HG02970 (cell line): ENCODE results near the gene GAD2.

Experiments used
- ATAC-seq: cut with Tn5 transposase; IDR thresholded peaks from one replicate; pipeline ENCODE4 v1.9.1; 2021; ENCODE audit warnings: mild to moderate bottlenecking, moderate library complexity, moderate number of reproducible peaks; ENCODE audit not compliant: unreplicated experiment, low FRiP score

The GAD2 gene

DNA sequence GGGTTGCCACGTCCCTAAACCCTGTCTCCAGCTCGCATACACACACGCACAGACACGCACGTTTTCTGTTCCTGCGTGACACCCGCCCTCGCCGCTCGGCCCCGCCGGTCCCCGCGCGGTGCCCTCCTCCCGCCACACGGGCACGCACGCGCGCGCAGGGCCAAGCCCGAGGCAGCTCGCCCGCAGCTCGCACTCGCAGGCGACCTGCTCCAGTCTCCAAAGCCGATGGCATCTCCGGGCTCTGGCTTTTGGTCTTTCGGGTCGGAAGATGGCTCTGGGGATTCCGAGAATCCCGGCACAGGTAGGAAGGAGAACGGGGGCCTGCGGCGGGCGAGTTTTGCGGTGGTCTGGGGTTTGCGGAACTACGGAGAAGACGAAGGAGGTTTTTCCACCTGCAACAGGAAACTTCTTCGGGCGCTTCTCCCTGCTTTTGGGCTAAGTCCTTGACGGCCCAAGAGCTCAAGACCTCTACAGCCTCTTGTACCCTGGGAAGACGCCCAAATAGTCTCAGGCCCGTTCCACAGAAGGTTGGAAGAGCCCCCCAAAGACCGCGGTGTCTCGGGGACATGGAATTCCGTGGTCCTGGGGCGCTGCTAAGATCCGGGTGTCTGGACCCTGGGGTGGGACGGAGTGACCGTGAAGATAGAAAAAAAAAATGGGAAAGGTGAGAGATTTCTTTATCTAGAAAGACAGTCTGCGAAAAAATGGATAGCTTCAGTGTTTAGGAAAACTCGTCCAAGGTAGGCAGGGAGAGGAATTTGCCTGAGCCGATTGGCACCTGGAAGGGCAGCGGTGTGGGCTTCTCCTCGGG is at the start of gene GAD2:
Gene GAD2 (plus strand): TSS at position 190 of the 811 bp plus-strand sequence. CDS start 36 bp downstream, at position 226.
- ATAC-seq, result no peak

- no peak for ATAC-seq
Observed at GRCh38 chr10:26169466-26169865, 47.1 kb upstream of the GAD2 start.

DNA sequence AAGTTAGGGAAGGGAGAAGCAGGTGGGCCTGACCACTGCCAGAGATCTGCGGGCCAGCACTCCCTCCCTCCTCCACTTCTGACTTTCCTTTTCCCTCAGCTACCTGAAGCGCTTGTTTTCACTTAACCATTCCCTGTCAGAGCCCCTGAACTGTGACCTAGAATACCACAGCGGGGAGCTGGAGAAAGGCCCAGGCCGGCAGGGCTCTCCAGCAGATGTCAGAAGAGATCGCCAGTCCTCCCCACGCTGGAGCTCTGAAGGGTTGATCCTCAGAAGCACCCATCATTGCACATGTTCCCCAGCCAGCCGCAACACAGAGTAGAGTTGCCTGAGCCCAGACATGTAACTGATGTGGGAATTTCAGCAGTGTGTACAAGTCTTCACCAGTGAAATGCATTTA is 44.4 kb upstream of the GAD2 start:
- ATAC-seq, result no peak

DNA sequence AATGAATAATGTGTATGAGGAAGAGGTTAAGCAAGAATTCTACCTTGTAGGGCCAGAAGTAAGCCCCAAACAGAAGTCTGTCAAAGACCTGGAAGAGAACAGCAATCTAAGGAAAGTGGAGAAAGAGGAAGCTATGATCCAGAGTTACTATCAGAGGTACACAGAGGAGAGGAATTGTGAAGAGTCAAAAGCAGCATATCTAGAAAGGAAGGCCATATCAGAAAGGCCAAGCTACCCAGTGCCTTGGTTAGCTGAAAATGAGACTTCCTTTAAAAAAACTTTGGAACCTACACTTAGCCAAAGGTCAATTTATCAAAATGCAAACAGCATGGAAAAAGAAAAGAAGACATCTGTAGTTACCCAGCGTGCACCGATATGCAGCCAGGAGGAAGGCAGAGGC is 42.7 kb upstream of the GAD2 start:
- ATAC-seq, result no peak

- no peak for ATAC-seq
Observed at GRCh38 chr10:26177341-26177740, 39.2 kb upstream of the GAD2 start.

- ATAC-seq, result no peak
Observed at GRCh38 chr10:26194275-26194674, 22.3 kb upstream of the GAD2 start.

DNA sequence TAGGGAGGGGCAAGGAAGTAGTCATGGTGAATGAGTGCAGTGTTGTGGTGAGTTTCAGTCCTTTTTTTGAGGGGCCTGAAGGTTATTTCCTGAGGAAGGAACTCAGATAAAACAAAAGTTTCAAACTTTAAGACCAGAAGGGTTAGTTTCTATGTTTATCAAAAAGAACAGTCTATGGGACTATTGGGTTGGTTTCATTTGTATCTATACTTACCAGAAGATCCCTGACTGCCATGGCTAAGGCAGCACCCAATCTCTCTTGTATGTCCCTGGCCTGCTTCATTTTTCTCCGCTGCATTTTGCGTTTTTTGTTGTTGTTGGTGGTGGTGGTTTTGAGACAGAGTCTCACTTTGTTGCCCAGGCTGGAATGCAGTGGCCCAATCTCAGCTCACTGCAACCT is 19.3 kb upstream of the GAD2 start:
- ATAC-seq, result no peak

DNA sequence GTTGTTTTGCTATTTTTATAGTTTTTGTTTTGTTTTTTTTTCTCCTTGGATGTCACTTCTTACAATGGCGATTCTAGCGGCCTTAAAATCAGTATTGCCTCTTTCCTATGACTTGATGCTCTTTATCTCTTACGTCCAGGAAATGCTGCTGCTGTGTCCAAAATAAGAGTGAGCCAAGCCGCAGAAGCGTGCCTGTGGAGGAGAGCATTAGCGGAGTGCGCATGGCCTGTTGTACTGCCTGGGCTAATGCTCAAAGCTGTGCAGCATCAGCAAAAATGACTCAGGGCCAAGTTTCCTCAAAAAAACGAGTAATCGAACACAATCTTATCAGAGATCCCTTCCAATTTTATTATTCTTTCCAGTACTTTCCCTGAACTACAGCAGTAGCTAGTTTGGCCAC is 18.5 kb upstream of the GAD2 start:
- no peak for ATAC-seq

- ATAC-seq, result no peak
Observed at GRCh38 chr10:26199841-26200240, 16.7 kb upstream of the GAD2 start.

GRCh38 chr10:26205223-26205622 is 11.4 kb upstream of the GAD2 start:
- ATAC-seq, result no peak

GRCh38 chr10:26211781-26212444 is 4.7 kb upstream of the GAD2 start:
- no peak for ATAC-seq

DNA sequence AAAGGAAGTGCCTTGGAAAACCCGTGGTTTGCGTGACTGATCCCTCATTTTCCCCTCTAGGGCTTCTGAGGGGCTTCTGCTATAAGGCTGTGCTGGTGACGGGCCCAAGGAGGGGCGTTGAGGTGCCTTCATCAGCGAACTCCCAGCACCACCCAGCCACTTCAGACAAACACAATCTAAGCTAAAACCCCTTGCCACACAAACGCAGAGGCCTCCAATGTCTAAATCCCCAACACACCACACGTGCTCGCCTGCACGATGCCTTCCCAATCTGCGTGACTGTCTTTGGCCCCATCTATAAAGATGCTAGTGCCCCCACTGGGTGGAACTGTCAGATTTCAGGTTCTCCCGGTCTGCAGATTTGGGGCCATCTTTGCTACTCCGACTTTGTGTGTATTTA is 4.1 kb upstream of the GAD2 start:
- no peak for ATAC-seq

- ATAC-seq, result no peak
Observed at GRCh38 chr10:26213157-26213800, 3.3 kb upstream of the GAD2 start.

GRCh38 chr10:26214004-26214403 is 2.6 kb upstream of the GAD2 start:
- ATAC-seq, result no peak

GRCh38 chr10:26214551-26215395 is 1.8 kb upstream of the GAD2 start:
- ATAC-seq, result no peak

DNA sequence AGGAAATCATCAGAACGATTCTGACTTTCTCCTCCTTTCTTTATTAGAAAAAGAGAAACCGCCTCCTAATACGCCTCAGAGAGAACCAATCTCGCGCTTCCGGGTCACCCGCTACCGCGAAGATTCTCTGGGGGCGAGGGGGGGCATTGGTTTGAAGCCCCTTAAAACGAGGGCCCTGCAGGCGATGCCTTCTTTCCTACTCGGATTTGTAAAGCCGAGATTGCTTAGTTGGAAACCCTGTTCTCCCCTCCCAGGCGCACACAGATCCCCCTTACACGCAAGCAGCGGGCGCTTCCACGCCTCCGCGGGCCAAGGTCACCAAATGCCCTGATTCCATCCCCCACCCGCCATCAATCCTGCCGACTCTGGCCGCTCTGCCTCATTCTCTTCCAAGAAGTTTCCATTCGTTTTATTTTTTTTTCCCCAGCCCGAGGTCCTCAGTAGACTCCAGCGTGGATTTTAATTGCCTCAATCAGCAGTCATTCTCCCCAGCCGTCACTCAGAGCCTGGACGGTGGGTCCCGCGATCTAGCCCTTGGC is 1.1 kb upstream of the GAD2 start:
- ATAC-seq, result no peak

DNA sequence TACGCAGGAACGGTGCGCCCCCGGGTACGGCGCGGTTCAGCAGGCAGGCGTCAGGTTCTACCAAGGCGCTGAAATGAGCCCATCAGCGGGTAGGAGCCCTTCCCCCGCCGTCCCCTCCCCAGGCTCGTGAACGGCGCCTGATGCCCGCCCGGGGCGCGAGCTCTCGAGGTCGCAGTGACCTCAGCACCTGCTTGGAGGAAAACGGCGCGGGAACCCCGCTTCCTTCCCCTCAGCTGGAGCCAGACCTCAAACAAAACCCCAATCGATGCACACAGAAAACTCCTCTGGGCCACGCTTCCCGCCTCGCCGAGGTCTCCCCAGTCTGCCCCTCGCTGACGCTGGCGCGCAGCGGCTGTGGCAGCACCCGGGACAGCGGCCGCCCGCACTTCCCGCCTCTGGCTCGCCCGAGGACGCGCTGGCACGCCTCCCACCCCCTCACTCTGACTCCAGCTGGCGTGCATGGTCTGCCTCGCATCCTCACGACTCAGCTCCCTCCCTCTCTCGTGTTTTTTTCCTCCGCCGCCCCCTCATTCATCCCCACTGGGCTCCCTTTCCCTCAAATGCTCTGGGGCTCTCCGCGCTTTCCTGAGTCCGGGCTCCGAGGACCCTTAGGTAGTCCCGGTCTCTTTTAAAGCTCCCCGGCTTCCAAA is 514 bp upstream of the GAD2 start:
- no peak for ATAC-seq

DNA sequence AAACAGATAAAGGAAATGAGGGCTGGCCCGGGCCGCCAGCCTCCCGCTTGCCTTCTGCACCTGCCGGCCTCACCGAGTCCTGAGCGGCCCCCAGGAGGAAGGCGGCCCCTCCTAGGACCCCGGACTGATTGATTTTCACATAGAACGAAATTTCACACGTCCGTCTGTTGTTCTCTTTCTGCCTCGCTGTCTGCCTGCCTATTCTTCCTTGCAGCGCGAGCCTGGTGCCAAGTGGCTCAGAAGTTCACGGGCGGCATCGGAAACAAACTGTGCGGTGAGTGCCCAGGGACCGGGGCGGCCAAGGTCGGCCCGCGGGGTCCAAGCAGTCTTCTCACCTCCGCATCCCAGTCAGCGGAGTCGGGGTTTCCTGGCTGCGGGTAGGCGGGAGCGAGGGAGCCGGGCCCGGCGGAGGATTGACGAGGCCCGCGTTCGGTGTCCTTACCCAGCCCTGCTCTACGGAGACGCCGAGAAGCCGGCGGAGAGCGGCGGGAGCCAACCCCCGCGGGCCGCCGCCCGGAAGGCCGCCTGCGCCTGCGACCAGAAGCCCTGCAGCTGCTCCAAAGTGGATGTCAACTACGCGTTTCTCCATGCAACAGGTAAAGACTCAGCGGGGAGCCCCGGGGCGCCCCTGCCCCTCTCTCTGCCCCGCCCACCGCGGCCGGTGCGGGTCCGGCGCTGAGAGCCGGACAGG is 967 bp downstream of the GAD2 start:
- no peak for ATAC-seq

DNA sequence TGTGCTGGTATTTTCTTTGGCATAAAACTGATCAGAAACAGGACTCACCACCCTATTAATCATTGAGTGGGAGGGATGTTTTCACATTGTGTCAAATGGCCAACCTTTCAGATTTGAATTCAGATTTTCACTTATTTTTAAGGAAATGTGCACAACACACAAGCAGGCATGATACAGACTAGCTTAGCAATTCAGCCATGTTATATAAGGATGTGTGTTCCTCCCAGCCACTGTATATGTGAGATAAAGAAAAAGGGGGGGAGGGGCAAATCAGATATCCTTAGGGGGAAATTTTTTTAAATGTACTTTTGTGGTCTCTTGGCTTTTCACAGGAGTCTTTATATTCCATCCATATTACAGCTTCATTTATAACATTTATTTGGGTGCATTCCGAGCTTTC is 3.1 kb downstream of the GAD2 start:
- no peak for ATAC-seq
